Esophagus (tissue), 2 donors: ENCODE data around the gene HORMAD2. TPM values are rescaled to one million over a fixed set of nuclear protein-coding genes. Genes with fewer than 3 reads are reported as not detected.

Experiments
- H3K27ac ChIP-seq, 2 donors: one replicate each; pipeline ENCODE4 v1.5.1; 2013; ENCODE audit warnings: low read depth in 2 of 2, mild to moderate bottlenecking in 2 of 2, inconsistent platforms in 1 of 2, low read length in 1 of 2, moderate library complexity in 1 of 2
- H3K27me3 ChIP-seq, 2 donors: one replicate each; pipeline ENCODE4 v1.6.1; 2013; ENCODE audit warnings: low read length in 2 of 2, control low read depth in 1 of 2, mild to moderate bottlenecking in 1 of 2; ENCODE audit not compliant: insufficient read depth in 2 of 2, control insufficient read depth in 1 of 2
- H3K36me3 ChIP-seq, 2 donors: one replicate each; pipeline ENCODE4 v1.6.1; 2013; ENCODE audit warnings: low read length in 1 of 2; ENCODE audit not compliant: control insufficient read depth in 2 of 2, insufficient read depth in 2 of 2
- H3K4me1 ChIP-seq, 2 donors: one replicate each; pipeline ENCODE4 v1.6.1; 2013; ENCODE audit warnings: low read length in 1 of 2; ENCODE audit not compliant: control insufficient read depth in 2 of 2, insufficient read depth in 2 of 2
- H3K4me3 ChIP-seq, 2 donors: one replicate each; pipeline ENCODE4 v1.5.1; 2013; ENCODE audit warnings: low read length in 2 of 2, mild to moderate bottlenecking in 2 of 2, low read depth in 1 of 2, moderate library complexity in 1 of 2
- H3K9me3 ChIP-seq, 2 donors: one replicate each; pipeline ENCODE4 v1.6.1; 2013; ENCODE audit warnings: mild to moderate bottlenecking in 2 of 2, low read depth in 1 of 2, low read length in 1 of 2, moderate library complexity in 1 of 2; ENCODE audit not compliant: control insufficient read depth in 2 of 2, insufficient read depth in 1 of 2
- WGBS, 2 donors: extraction: QIAGEN DNeasy Blood & Tissue Kit; methylation state at CpG; one replicate each; pipeline ENCODE4 v1.1.7; 2013; 5-methylcytosine and 5-hydroxymethylcytosine counted together
- polyA plus RNA-seq, 2 donors: library from polyadenylated mRNA; stranded (reverse); fragments of 200-250 nt; gene quantifications; one replicate each; pipeline ENCODE4 v1.2.3, GENCODE V29; 2013
- donor health status: healthy with polysubstance abuse.
- donor health status: Bipolar disorder and iron deficiency.

Gene HORMAD2
- polyA plus RNA-seq, 2 donors: not detected

DNA sequence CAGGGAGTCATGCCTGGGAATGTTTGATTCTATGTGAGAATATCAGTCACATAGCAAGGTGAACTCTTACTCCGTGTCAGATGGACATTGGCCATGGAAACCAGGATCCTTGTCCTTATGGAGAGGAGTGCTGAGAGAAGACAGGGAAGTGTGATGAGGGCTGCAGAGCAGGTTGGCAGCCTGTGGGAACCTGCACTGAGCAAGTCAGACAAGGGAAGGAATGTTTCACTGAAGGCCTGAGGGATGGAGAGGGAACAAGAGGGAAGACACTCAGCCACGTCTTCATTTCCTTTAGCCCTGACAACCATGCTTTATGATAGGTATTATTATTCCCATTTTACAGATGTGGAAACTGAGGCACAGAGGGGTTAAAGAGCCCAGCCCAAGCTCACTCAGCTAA is 38.4 kb upstream of the HORMAD2 start:
- Histone ChIP-seq H3K9me3 (no peaks in the 10 kb centered on the region), H3K4me1 (peaks cover 2 to 6% of the 10 kb centered on the region in 2 donors), H3K4me3 (no peak overlapping the region), H3K27me3 (no peaks in the 10 kb centered on the region), H3K27ac (no peak overlapping the region), H3K36me3 (no peaks in the 10 kb centered on the region)
- 85 to 93% methylated on average over 2 of the region's 2 CpGs for WGBS, 2 donors

DNA sequence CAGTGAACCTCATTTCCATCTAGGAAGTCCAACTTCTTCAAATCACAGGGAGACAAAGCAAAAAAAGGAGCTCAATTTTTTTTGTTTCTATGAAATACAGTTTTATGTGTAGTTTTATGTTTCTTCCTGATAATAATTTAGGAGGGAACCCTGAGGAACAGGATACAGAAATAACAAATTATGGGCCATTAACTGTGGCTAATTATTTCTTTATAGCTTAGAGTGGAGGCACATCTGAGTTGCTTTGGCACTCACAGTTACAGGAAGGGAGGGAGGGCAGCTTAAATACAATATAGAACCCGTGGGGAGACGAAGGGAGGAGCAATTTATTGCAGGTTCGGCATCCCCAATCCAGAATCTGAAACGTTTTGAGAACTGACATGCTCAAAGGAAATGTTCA is 37.1 kb upstream of the HORMAD2 start:
- WGBS, 2 donors: 50 to 58% methylated on average over 4 of the region's 4 CpGs
- no peaks in the 10 kb centered on the region for H3K36me3 ChIP-seq
- H3K9me3 ChIP-seq: no peaks in the 10 kb centered on the region
- H3K4me1 ChIP-seq: peaks cover 2 to 6% of the 10 kb centered on the region in 2 donors
- H3K4me3 ChIP-seq: no peak overlapping the region
- H3K27me3 ChIP-seq: no peaks in the 10 kb centered on the region
- no peak overlapping the region for H3K27ac ChIP-seq

DNA sequence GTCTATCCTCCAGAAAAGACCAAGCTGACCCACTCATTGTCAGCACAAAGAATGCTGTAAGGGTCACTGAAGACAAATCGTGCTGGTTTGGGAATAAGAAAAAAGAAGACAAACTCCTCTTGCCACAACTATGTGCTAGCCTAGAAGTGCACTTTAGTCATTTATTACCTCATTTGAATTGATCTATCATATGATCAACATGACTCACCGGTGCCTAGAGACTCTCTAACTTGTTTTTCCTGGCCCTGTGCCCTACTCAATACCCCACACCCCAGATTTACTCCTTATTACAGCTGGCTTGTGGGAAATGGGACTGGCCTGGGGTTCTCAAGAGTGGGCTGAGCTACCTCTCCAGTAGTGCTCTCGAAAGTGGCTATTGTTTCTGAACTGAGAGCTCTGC is 35.9 kb upstream of the HORMAD2 start:
- peak overlapping the region in 1 of 2 donors; percentile 25 for H3K27ac ChIP-seq
- no peaks in the 10 kb centered on the region for H3K36me3 ChIP-seq
- H3K4me3 ChIP-seq: no peak overlapping the region
- H3K27me3 ChIP-seq: no peaks in the 10 kb centered on the region
- no peaks in the 10 kb centered on the region for H3K9me3 ChIP-seq
- WGBS, 2 donors: 22 to 32% methylated on average over 3 of the region's 3 CpGs
- H3K4me1 ChIP-seq: peaks cover 0 to 2% of the 10 kb centered on the region in 2 donors

- 67 to 83% methylated on average over 4 of the region's 4 CpGs for WGBS, 2 donors
- no peaks in the 10 kb centered on the region for H3K36me3 ChIP-seq
- H3K27me3 ChIP-seq: no peaks in the 10 kb centered on the region
- H3K4me1 ChIP-seq: peaks cover 0 to 2% of the 10 kb centered on the region in 2 donors
- H3K27ac ChIP-seq: no peak overlapping the region
- no peaks in the 10 kb centered on the region for H3K9me3 ChIP-seq
- no peak overlapping the region for H3K4me3 ChIP-seq
These were observed 35.3 kb upstream of the HORMAD2 start for GRCh38 chr22:30044881-30045493.

- H3K9me3 ChIP-seq: no peaks in the 10 kb centered on the region
- H3K27ac ChIP-seq: no peak overlapping the region
- H3K4me1 ChIP-seq: peaks cover 0 to 2% of the 10 kb centered on the region in 2 donors
- no peaks in the 10 kb centered on the region for H3K27me3 ChIP-seq
- H3K4me3 ChIP-seq: no peak overlapping the region
- WGBS, 2 donors: 86 to 87% methylated on average over 4 of the region's 4 CpGs
- H3K36me3 ChIP-seq: no peaks in the 10 kb centered on the region
These were observed 34.8 kb upstream of the HORMAD2 start for GRCh38 chr22:30045494-30045887.

GRCh38 chr22:30045901-30046715 is 34.2 kb upstream of the HORMAD2 start:
- 93% methylated on average over 21 of the region's 21 CpGs for WGBS, 2 donors
- Histone ChIP-seq H3K4me1 (no peaks in the 10 kb centered on the region), H3K9me3 (no peaks in the 10 kb centered on the region), H3K27me3 (no peaks in the 10 kb centered on the region), H3K27ac (no peak overlapping the region), H3K4me3 (no peak overlapping the region), H3K36me3 (no peaks in the 10 kb centered on the region)

- 96 to 97% methylated on average over 15 of the region's 15 CpGs for WGBS, 2 donors
- Histone ChIP-seq H3K9me3 (no peaks in the 10 kb centered on the region), H3K4me1 (no peaks in the 10 kb centered on the region), H3K36me3 (no peaks in the 10 kb centered on the region), H3K4me3 (no peak overlapping the region), H3K27ac (no peak overlapping the region), H3K27me3 (no peaks in the 10 kb centered on the region)
These were observed 33.4 kb upstream of the HORMAD2 start for GRCh38 chr22:30046716-30047363.

DNA sequence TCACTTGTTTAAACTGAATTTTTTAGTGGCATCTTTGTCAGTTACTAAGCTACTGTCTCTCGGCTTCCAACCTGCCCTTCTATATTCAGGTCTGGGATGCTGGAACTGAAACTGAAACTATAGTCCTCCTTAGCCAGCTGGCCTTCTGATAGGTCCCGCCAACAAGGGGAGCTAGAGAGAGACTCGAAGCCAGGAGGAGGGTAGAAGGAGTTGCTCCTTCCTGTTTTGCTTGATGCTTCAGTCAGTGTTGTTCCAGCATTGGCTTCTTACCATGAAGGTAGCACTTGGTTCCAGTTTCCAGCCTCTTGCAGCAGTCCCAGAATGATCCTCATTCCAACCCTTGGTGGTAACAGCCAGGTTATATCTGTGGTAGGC is 32.9 kb upstream of the HORMAD2 start:
- WGBS, 2 donors: 45 to 63% methylated on average over 3 of the region's 3 CpGs
- H3K4me1 ChIP-seq: no peaks in the 10 kb centered on the region
- no peaks in the 10 kb centered on the region for H3K9me3 ChIP-seq
- no peaks in the 10 kb centered on the region for H3K27me3 ChIP-seq
- H3K36me3 ChIP-seq: no peaks in the 10 kb centered on the region
- no peak overlapping the region for H3K27ac ChIP-seq
- H3K4me3 ChIP-seq: no peak overlapping the region

DNA sequence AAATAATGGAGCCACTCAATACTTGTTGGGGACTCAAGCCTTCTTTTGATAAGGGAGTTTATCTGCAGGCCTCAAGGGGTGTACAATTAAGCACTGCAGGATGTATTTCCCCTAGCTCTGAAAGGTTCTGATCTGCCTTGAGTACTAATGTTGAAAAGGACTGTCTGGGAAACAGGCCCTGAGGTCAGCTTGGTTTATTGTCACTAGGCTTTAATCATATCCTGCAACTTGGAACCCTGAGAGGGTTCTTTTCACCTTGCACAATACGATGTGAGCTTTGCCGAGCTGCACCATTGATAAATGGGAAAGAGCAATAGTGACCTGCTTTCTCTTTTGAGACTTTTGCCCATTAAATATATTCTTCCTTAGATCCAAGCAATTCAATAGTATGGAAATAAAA is 31.6 kb upstream of the HORMAD2 start:
- H3K27ac ChIP-seq: no peak overlapping the region
- H3K36me3 ChIP-seq: no peaks in the 10 kb centered on the region
- H3K27me3 ChIP-seq: no peaks in the 10 kb centered on the region
- no peaks in the 10 kb centered on the region for H3K4me1 ChIP-seq
- WGBS, 2 donors: 77 to 78% methylated on average over 2 of the region's 2 CpGs
- H3K4me3 ChIP-seq: no peak overlapping the region
- H3K9me3 ChIP-seq: no peaks in the 10 kb centered on the region
